Loucy (cell line): Measurements from ENCODE around the gene SLBP.

ENCODE experiments used
- EZH2phosphoT487 ChIP-seq: fragments of 200-600 bp; IDR thresholded peaks from 2 replicates; pipeline ENCODE4 v1.6.1; 2018; ENCODE audit warnings: antibody characterized with exemption, mild to moderate bottlenecking, moderate library complexity, borderline replicate concordance
- TF ChIP-seq, protein P1 (sequence below): fragments of 200-600 bp; sonication (generic); conservative IDR thresholded peaks from 2 replicates; pipeline ENCODE4 v1.5.1; 2014; ENCODE audit warnings: mild to moderate bottlenecking, antibody characterized with exemption, low read length

- TF ChIP-seq, protein P1, sequence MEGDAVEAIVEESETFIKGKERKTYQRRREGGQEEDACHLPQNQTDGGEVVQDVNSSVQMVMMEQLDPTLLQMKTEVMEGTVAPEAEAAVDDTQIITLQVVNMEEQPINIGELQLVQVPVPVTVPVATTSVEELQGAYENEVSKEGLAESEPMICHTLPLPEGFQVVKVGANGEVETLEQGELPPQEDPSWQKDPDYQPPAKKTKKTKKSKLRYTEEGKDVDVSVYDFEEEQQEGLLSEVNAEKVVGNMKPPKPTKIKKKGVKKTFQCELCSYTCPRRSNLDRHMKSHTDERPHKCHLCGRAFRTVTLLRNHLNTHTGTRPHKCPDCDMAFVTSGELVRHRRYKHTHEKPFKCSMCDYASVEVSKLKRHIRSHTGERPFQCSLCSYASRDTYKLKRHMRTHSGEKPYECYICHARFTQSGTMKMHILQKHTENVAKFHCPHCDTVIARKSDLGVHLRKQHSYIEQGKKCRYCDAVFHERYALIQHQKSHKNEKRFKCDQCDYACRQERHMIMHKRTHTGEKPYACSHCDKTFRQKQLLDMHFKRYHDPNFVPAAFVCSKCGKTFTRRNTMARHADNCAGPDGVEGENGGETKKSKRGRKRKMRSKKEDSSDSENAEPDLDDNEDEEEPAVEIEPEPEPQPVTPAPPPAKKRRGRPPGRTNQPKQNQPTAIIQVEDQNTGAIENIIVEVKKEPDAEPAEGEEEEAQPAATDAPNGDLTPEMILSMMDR: no peak
- TF ChIP-seq EZH2phosphoT487: no peak
These were observed 42.3 kb downstream of the SLBP start for GRCh38 chr4:1669850-1670249.
